HG03575 (cell line): ENCODE data around the gene KCNQ2.

Source experiments
- ATAC-seq: cut with Tn5 transposase; IDR thresholded peaks from one replicate; pipeline ENCODE4 v1.9.1; 2021; ENCODE audit not compliant: unreplicated experiment, insufficient number of reproducible peaks, low FRiP score; ENCODE audit errors: extremely low read depth

Gene KCNQ2

GRCh38 chr20:63502671-63503172, 30.3 kb upstream of the KCNQ2 start:
- no peak for ATAC-seq

- no peak for ATAC-seq
These were observed 29.6 kb upstream of the KCNQ2 start for GRCh38 chr20:63501818-63502670.

GRCh38 chr20:63500902-63501817, 28.7 kb upstream of the KCNQ2 start:
- ATAC-seq, result no peak

- ATAC-seq, result no peak
These were observed 27.9 kb upstream of the KCNQ2 start for GRCh38 chr20:63500151-63500901.

- no peak for ATAC-seq
These were observed 27.0 kb upstream of the KCNQ2 start for GRCh38 chr20:63499338-63499969.

GRCh38 chr20:63498960-63499337, 26.5 kb upstream of the KCNQ2 start, which contains the start of gene EEF1A2:
Gene EEF1A2, minus strand, starts transcription at chr20:63499083. Its CDS starts 1,320 bp downstream, at chr20:63497763.
- ATAC-seq, result no peak

GRCh38 chr20:63497946-63498935, 25.8 kb upstream of the KCNQ2 start:
- ATAC-seq, result no peak

- ATAC-seq, result no peak
These were observed 24.9 kb upstream of the KCNQ2 start for GRCh38 chr20:63497138-63497945.

GRCh38 chr20:63496596-63497120, 24.2 kb upstream of the KCNQ2 start:
- ATAC-seq, result no peak

GRCh38 chr20:63495741-63496595, 23.5 kb upstream of the KCNQ2 start:
- no peak for ATAC-seq

GRCh38 chr20:63495167-63495720, 22.8 kb upstream of the KCNQ2 start:
- ATAC-seq, result no peak

GRCh38 chr20:63494420-63495166, 22.1 kb upstream of the KCNQ2 start:
- ATAC-seq, result no peak

- ATAC-seq, result no peak
These were observed 21.6 kb upstream of the KCNQ2 start for GRCh38 chr20:63494084-63494419.

GRCh38 chr20:63493563-63494020, 21.1 kb upstream of the KCNQ2 start:
- no peak for ATAC-seq

GRCh38 chr20:63492982-63493381, 20.5 kb upstream of the KCNQ2 start:
- no peak for ATAC-seq
